Thymus (tissue), 11 donors: ENCODE results near the gene KLHL24. TPM values are rescaled to one million over a fixed set of nuclear protein-coding genes. Genes with fewer than 3 reads are reported as not detected.
"Not testable (repeated sequence)": the region's sequence is repeated elsewhere in the genome, so short reads cannot be mapped to it uniquely, and the experiment has no call there.

Experiments
- DNase-seq, 9 donors: peaks; one replicate each; pipeline ENCODE4 v3.0.0-alpha.2; 2013; ENCODE audit warnings: low spot score in 9 of 9, low read depth in 6 of 9, missing footprints in 1 of 9
- H3K27ac ChIP-seq, 2 donors: one replicate each; pipeline ENCODE4 v1.5.1; 2013; ENCODE audit warnings: control low read depth in 1 of 2, low read depth in 1 of 2, low read length in 1 of 2, mild to moderate bottlenecking in 1 of 2, moderate library complexity in 1 of 2
- H3K27me3 ChIP-seq, 2 donors: one replicate each; pipeline ENCODE4 v1.5.1; 2013; ENCODE audit warnings: low read length in 1 of 2; ENCODE audit not compliant: control insufficient read depth in 2 of 2, insufficient read depth in 1 of 2
- H3K36me3 ChIP-seq, 2 donors: one replicate each; pipeline ENCODE4 v1.5.1; 2013; ENCODE audit warnings: low read length in 1 of 2, mild to moderate bottlenecking in 1 of 2, moderate library complexity in 1 of 2; ENCODE audit not compliant: control insufficient read depth in 2 of 2, insufficient read depth in 2 of 2
- H3K4me1 ChIP-seq, 2 donors: one replicate each; pipeline ENCODE4 v1.5.1; 2013; ENCODE audit warnings: low read length in 2 of 2; ENCODE audit not compliant: control insufficient read depth in 2 of 2, insufficient read depth in 2 of 2
- H3K4me3 ChIP-seq, 2 donors: one replicate each; pipeline ENCODE4 v1.5.1; 2013; ENCODE audit warnings: low read length in 2 of 2, control low read depth in 1 of 2, mild to moderate bottlenecking in 1 of 2
- H3K9me3 ChIP-seq, 2 donors: one replicate each; pipeline ENCODE4 v1.5.1; 2013; ENCODE audit warnings: low read length in 1 of 2, mild to moderate bottlenecking in 1 of 2; ENCODE audit not compliant: control insufficient read depth in 2 of 2, insufficient read depth in 1 of 2
- WGBS: extraction: QIAGEN DNeasy Blood & Tissue Kit; methylation state at CpG from one replicate; pipeline ENCODE4 v1.1.7; 2013; 5-methylcytosine and 5-hydroxymethylcytosine counted together
- polyA plus RNA-seq: library from polyadenylated mRNA; stranded (reverse); fragments of 200-250 nt; gene quantifications from one replicate; pipeline ENCODE4 v1.2.3, GENCODE V29; 2013
- total RNA-seq: library from RNA; stranded (reverse); fragments of 120-200 nt; gene quantifications from one replicate; pipeline ENCODE4 v1.2.4, GENCODE V29; 2013
- donor health status: healthy.

The KLHL24 gene
- total and polyA plus RNA-seq, 2 donors, result 23.1 to 42.1 TPM

GRCh38 chr3:183698318-183698751 lies 62.9 kb downstream of the KLHL24 start:
- no peaks in the 10 kb centered on the region for H3K9me3 ChIP-seq
- H3K4me3 ChIP-seq, result peak overlapping the region; percentile 96 to 99
- WGBS, result under 1% methylated on average over 13 of the region's 13 CpGs
- no peaks in the 10 kb centered on the region for H3K27me3 ChIP-seq
- peaks cover 0 to 9% of the 10 kb centered on the region in 2 donors for H3K36me3 ChIP-seq
- H3K4me1 ChIP-seq, result peaks cover 7 to 18% of the 10 kb centered on the region in 2 donors
- peak in 2 of 9 donors; percentile 24 to 26 for DNase-seq
- peak overlapping the region; percentile 85 to 94 for H3K27ac ChIP-seq

DNA sequence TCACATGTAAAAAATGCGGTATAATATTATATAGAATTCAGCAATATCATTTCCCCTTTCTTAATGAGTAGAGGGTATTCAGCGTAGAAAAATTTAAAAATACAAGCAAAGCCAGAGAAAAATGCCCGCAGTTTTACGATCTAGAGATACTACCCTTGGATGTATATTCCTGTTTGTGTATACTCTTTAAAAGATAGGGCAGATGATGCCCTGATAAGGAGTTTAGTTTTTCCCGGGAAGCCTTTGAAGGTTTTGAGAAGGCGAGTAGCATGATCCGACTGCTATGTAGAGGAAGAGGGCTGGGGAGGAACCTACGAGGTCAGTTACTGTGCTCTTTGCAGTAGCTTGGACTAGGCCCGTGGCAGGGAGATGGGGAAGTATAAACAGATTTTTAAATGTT lies 63.3 kb downstream of the KLHL24 start:
- Histone ChIP-seq H3K9me3 (no peaks in the 10 kb centered on the region), H3K27me3 (no peaks in the 10 kb centered on the region), H3K27ac (peak overlapping the region in 1 of 2 donors; percentile 85), H3K4me3 (peak overlapping the region; percentile 96 to 99), H3K36me3 (peaks cover 0 to 9% of the 10 kb centered on the region in 2 donors), H3K4me1 (peaks cover 7 to 18% of the 10 kb centered on the region in 2 donors)
- 1% methylated on average over 9 of the region's 9 CpGs for WGBS
- peak in 3 of 9 donors; percentile 21 to 52 (median 30) for DNase-seq

DNA sequence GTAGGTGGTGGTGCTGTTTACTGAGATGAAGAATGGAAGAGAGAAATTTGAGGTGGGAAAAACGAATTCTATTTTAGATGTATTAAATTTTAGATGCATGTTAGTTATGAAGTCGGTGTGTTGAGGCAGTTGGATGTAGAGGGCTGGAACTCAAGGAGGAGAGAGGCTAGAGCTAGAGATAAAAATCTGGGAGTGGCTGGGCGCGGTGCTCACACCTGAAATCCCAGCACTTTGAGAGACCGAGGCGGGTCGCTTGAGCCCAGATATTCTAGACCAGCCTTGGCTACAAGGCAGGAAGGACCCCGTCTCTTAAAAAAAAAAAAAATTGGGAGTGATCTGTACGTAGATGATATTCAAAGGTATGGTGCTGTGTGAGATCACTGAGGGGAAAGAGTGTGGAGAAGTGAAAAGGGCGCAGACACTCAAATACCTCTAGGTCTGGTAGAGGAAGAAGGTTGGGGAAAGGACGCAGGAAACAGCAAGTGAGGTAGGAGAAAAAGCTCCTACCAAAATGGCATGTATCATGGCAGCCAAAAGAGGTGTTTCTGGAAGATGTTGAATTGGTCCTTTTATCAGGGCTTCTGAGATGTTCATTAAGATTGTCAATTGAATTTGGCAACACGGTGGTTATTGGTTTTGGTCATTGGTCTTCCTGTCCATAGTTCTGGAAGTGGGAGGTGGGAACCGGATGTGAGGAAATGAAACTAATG lies 64.0 kb downstream of the KLHL24 start:
- Histone ChIP-seq H3K4me3 (peak overlapping the region; percentile 96 to 99), H3K36me3 (peaks cover 0 to 9% of the 10 kb centered on the region in 2 donors), H3K27ac (no peak overlapping the region), H3K4me1 (peaks cover 7 to 18% of the 10 kb centered on the region in 2 donors), H3K27me3 (no peaks in the 10 kb centered on the region), H3K9me3 (no peaks in the 10 kb centered on the region)
- peak in 1 of 9 donors; percentile 33 for DNase-seq
- 75% methylated on average over 13 of the region's 13 CpGs for WGBS

GRCh38 chr3:183701744-183702143 lies 66.3 kb downstream of the KLHL24 start:
- Histone ChIP-seq H3K4me1 (peaks cover 7 to 18% of the 10 kb centered on the region in 2 donors), H3K27me3 (no peaks in the 10 kb centered on the region), H3K27ac (no peak overlapping the region), H3K36me3 (peaks cover 0 to 9% of the 10 kb centered on the region in 2 donors), H3K9me3 (no peaks in the 10 kb centered on the region), H3K4me3 (no peak overlapping the region)
- peak in 1 of 9 donors; percentile 27 for DNase-seq
- WGBS, result 94% methylated on average over 5 of the region's 5 CpGs

DNA sequence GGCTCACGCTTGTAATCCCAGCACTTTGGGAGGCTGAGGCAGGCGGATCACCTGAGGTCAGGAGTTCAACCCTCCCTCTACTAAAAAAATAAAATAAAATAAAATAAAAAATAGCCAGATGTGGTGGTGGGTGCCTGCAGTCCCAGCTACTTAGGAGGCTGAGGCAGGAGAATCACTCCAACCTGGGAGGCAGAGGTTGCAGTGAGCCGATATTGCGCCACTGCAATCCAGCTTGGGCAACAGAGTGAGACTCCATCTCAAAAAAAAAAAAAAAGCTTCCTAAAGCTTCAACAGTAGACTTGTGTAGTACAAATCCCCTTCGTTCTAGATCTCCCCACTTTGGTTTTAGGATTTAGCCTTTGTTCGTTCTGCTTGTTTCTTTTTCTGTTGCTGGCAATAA lies 68.5 kb downstream of the KLHL24 start:
- 97% methylated on average over 6 of the region's 6 CpGs for WGBS
- not testable (repeated sequence) for H3K36me3 ChIP-seq, H3K27me3 ChIP-seq, H3K9me3 ChIP-seq, H3K4me3 ChIP-seq, H3K27ac ChIP-seq, DNase-seq
- peaks cover 7 to 13% of the 10 kb centered on the region in 2 donors for H3K4me1 ChIP-seq

DNA sequence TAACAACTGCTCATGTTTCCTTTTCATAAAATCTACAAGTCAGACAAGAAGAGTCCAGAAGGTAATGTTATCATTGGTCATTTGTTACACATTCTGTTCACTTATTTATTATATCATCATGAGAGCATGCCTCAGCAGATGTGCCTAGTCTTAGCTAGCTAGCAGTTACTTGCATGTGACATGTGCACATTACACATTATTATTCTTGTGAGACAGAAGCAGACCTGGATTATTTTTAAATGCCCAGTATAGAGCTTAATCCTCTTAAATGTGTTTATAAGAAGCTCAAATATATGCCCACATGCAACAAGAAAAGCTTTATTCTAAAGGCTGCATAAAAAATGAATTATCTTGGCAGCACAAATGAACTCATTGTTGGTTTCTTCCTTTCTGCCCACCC lies 74.8 kb downstream of the KLHL24 start:
- H3K36me3 ChIP-seq, result peaks cover 0 to 6% of the 10 kb centered on the region in 2 donors
- H3K27me3 ChIP-seq, result no peaks in the 10 kb centered on the region
- H3K4me3 ChIP-seq, result no peak overlapping the region
- DNase-seq, result no peak
- H3K27ac ChIP-seq, result no peak overlapping the region
- H3K4me1 ChIP-seq, result no peaks in the 10 kb centered on the region
- H3K9me3 ChIP-seq, result no peaks in the 10 kb centered on the region

DNA sequence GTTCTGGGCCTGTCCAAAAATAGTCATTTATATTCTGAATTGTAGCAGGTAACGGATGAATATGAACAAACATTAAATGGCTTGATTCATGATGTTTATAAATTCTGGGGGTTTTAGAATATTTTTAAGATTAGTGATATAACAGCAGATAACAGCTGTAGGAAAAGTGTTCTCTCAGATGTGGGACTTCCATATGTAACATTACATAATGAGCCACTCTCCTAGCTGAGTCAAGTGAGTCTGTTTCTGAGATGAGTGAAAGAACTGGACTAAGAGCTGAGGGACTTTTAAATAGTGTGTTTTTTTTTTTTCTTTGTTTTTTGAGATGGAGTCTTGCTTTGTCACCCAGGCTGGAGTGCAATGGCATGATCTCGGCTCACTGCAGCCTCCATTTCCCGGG lies 76.1 kb downstream of the KLHL24 start:
- DNase-seq, result no peak
- Histone ChIP-seq H3K36me3 (peaks cover 0 to 13% of the 10 kb centered on the region in 2 donors), H3K9me3 (no peaks in the 10 kb centered on the region), H3K4me3 (no peak overlapping the region), H3K4me1 (no peaks in the 10 kb centered on the region), H3K27me3 (no peaks in the 10 kb centered on the region), H3K27ac (no peak overlapping the region)
- 98% methylated on average over 3 of the region's 3 CpGs for WGBS

DNA sequence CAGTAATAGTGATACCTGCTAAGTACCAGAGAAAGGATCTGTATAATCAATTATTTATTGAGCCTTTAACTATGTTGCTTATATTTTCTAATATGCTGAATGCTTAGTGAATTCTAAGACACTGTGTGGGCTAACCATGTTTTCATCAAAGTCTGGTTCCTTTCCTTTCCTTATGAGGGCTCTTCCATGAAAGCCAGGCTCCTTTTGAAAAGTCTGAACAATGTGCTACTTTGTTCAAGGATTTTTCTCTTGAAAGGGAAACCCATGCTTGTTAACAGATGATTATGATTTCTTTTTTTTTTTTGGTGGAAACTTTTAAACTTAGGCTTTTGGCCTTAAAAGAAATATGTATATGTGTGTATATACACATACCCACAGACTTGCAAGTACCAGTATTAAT lies 79.2 kb downstream of the KLHL24 start:
- no peak overlapping the region for H3K27ac ChIP-seq
- H3K27me3 ChIP-seq, result no peaks in the 10 kb centered on the region
- no peaks in the 10 kb centered on the region for H3K4me1 ChIP-seq
- H3K4me3 ChIP-seq, result no peak overlapping the region
- no peak for DNase-seq
- no peaks in the 10 kb centered on the region for H3K9me3 ChIP-seq
- H3K36me3 ChIP-seq, result peaks cover 12 to 30% of the 10 kb centered on the region in 2 donors

- H3K4me1 ChIP-seq, result no peaks in the 10 kb centered on the region
- no peak overlapping the region for H3K27ac ChIP-seq
- H3K36me3 ChIP-seq, result peaks cover 24 to 54% of the 10 kb centered on the region in 2 donors
- no peak overlapping the region for H3K4me3 ChIP-seq
- 98% methylated on average over 3 of the region's 3 CpGs for WGBS
- no peaks in the 10 kb centered on the region for H3K9me3 ChIP-seq
- H3K27me3 ChIP-seq, result no peaks in the 10 kb centered on the region
- DNase-seq, result no peak
Observed at GRCh38 chr3:183718012-183718411, 82.6 kb downstream of the KLHL24 start.
